HL-60 (cell line): ENCODE results near the gene EIF4G1.
A peak's percentile ranks its signal among the peaks of the same experiment; 100 is the strongest.

Experiments used
- DNase-seq, 2 experiments: peaks; one replicate each; pipeline ENCODE4 v3.0.0-alpha.2; 2010 to 2020; ENCODE audit warnings: low read depth in 1 of 2, low spot score in 1 of 2
- H3K27ac ChIP-seq: fragments of 250-450 bp; sonication (Bioruptor Pico); replicated peaks from 2 replicates; pipeline ENCODE4 v1.5.1; 2020; ENCODE audit warnings: mild to moderate bottlenecking, moderate library complexity
- H3K27me3 ChIP-seq: fragments of 250-450 bp; sonication (Bioruptor Pico); 2 replicates; pipeline ENCODE4 v1.5.1; 2021; ENCODE audit warnings: mild to moderate bottlenecking, moderate library complexity; ENCODE audit not compliant: insufficient read depth, poor library complexity, severe bottlenecking
- H3K4me3 ChIP-seq: replicated peaks from 2 replicates; pipeline ENCODE4 v1.5.1; 2011; ENCODE audit warnings: mild to moderate bottlenecking, control low read depth, low read length; ENCODE audit not compliant: insufficient read depth
- CTCF ChIP-seq: IDR thresholded peaks from one replicate; pipeline ENCODE4 v1.5.1; 2011; ENCODE audit warnings: low read length, control low read depth, inconsistent platforms; ENCODE audit not compliant: insufficient read depth
- GABPA ChIP-seq: IDR thresholded peaks from 2 replicates; pipeline ENCODE4 v1.6.1; 2012; ENCODE audit warnings: low read depth
- POLR2AphosphoS5 ChIP-seq: IDR thresholded peaks from 2 replicates; pipeline ENCODE4 v1.6.1; 2012; ENCODE audit warnings: low read depth
- SPI1 ChIP-seq: IDR thresholded peaks from 2 replicates; pipeline ENCODE4 v1.6.1; 2012; ENCODE audit warnings: low read depth, mild to moderate bottlenecking, borderline replicate concordance
- TF ChIP-seq, protein P1 (sequence below): IDR thresholded peaks from 2 replicates; pipeline ENCODE4 v1.6.1; 2012; ENCODE audit warnings: low read depth; ENCODE audit not compliant: insufficient replicate concordance

Gene EIF4G1

DNA sequence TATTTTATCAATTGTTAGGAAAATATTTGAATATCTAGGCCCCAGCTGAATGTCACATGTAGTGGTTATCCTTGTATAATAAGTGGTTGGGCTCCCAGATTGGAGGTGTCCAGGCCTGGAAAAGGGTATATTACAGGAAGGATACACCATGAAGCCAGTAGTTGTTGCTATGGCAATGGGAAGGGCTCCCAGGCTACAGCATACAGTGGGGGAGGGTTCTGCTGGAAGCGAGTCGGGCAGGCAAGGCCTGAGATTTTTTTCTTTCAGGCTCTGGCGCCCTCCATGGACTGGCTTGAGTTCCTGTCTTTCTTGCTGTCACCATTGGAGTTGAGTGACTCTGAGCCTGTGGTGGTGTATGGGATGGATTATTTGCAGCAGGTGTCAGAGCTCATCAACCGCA lies 29.7 kb upstream of the EIF4G1 start:
- peak; percentile 54 to 62 for DNase-seq
- no peak for TF ChIP-seq SPI1
- peak; percentile 4 for TF ChIP-seq CTCF
- TF ChIP-seq GABPA: no peak
- TF ChIP-seq, protein P1, sequence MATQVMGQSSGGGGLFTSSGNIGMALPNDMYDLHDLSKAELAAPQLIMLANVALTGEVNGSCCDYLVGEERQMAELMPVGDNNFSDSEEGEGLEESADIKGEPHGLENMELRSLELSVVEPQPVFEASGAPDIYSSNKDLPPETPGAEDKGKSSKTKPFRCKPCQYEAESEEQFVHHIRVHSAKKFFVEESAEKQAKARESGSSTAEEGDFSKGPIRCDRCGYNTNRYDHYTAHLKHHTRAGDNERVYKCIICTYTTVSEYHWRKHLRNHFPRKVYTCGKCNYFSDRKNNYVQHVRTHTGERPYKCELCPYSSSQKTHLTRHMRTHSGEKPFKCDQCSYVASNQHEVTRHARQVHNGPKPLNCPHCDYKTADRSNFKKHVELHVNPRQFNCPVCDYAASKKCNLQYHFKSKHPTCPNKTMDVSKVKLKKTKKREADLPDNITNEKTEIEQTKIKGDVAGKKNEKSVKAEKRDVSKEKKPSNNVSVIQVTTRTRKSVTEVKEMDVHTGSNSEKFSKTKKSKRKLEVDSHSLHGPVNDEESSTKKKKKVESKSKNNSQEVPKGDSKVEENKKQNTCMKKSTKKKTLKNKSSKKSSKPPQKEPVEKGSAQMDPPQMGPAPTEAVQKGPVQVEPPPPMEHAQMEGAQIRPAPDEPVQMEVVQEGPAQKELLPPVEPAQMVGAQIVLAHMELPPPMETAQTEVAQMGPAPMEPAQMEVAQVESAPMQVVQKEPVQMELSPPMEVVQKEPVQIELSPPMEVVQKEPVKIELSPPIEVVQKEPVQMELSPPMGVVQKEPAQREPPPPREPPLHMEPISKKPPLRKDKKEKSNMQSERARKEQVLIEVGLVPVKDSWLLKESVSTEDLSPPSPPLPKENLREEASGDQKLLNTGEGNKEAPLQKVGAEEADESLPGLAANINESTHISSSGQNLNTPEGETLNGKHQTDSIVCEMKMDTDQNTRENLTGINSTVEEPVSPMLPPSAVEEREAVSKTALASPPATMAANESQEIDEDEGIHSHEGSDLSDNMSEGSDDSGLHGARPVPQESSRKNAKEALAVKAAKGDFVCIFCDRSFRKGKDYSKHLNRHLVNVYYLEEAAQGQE: no peak
- Histone ChIP-seq H3K27ac (no peak overlapping the region), H3K27me3 (peaks cover 7% of the 10 kb centered on the region), H3K4me3 (no peak overlapping the region)

DNA sequence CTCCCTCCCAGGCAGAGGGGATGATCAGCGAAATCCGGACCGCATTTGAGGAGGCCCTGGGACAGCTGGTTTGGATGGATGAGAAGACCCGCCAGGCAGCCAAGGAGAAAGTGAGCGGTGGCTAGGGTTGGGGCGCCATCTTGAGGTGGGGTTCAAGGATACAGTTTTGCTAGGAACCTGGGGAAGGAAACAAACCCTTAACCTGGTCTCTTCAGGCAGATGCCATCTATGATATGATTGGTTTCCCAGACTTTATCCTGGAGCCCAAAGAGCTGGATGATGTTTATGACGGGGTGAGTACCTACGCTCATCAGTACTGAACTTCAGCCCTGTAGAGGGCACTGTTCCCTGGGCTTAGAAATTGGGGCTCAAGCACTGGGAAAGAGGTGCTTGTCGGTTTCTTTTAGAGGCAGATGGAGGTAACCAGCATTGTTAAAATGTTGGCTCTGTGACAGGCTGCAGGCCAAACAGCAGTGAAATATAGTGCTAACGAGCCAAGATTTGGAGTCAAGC lies 24.9 kb upstream of the EIF4G1 start:
- Histone ChIP-seq H3K4me3 (no peak overlapping the region), H3K27me3 (peaks cover 4% of the 10 kb centered on the region), H3K27ac (no peak overlapping the region)
- DNase-seq: peak in 1 of 2 experiments; percentile 65
- TF ChIP-seq CTCF: peak; percentile 20
- TF ChIP-seq, protein P1: no peak

DNA sequence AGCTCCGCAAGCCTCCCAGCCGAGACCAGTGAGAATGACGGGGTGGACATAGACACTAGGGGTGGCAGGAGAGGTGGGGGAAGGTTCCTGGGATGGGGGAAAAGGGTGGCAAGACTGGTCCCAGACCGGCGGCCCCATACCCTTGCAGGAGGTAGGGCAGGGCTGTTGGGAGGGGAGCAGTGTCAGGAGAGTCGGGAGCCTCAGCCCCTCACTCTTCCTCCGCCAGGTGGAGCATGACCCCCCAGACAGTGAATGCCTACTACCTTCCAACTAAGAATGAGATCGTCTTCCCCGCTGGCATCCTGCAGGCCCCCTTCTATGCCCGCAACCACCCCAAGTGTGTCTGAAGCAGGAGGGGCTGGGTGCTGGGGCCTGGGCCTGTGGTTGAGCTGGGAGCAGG lies 24.1 kb upstream of the EIF4G1 start:
- Histone ChIP-seq H3K27ac (no peak overlapping the region), H3K4me3 (no peak overlapping the region), H3K27me3 (peaks cover 4% of the 10 kb centered on the region)
- no peak for DNase-seq
- no peak for TF ChIP-seq SPI1
- TF ChIP-seq, protein P1: no peak
- TF ChIP-seq POLR2AphosphoS5: no peak
- TF ChIP-seq CTCF: no peak
- no peak for TF ChIP-seq GABPA
